WTC11 (cell line): ENCODE measurements around the gene SLC25A41. TPM values are rescaled to one million over a fixed set of nuclear protein-coding genes. Genes with fewer than 3 reads are reported as not detected.
A peak's percentile ranks its signal among the peaks of the same experiment; 100 is the strongest.

Experiments
- ATAC-seq: fragments of 200-7000 bp; cut with Tn5 transposase; 2 replicates; pipeline ENCODE4 v1.10.0; 2021; ENCODE audit warnings: mild to moderate bottlenecking, moderate library complexity
- Bru-seq: library from RNA; stranded (reverse); fragments of 400-500 nt; gene quantifications from one replicate; lab custom pipeline; 2021; lab: Mats Ljungman, UMichigan
- CTCF ChIA-PET: fragments of 300-600 bp; sonication (Branson Sonifier 250); formaldehyde crosslinking; loops from one replicate; lab custom pipeline; 2021; ENCODE audit warnings: antibody characterized with exemption; lab: Charles Lee
- POLR2A ChIA-PET: fragments of 350-600 bp; sonication (Branson Sonifier 250); formaldehyde crosslinking; loops from one replicate; lab custom pipeline; 2021; ENCODE audit warnings: antibody characterized with exemption; lab: Charles Lee
- DNase-seq: peaks from one replicate; pipeline ENCODE4 v3.0.0; 2021; ENCODE audit warnings: low spot score
- H3K27ac Mint-ChIP-seq: 2 replicates; pipeline ENCODE4 v1.8.0; 2021; ENCODE audit warnings: mixed read lengths
- H3K27me3 Mint-ChIP-seq: 2 replicates; pipeline ENCODE4 v1.8.0; 2021; ENCODE audit warnings: low read depth, mild to moderate bottlenecking, moderate library complexity, mixed read lengths
- H3K36me3 Mint-ChIP-seq: 2 replicates; pipeline ENCODE4 v1.8.0; 2021; ENCODE audit warnings: mixed read lengths
- H3K4me1 Mint-ChIP-seq: 2 replicates; pipeline ENCODE4 v1.8.0; 2022; ENCODE audit warnings: mixed read lengths
- H3K4me3 Mint-ChIP-seq: 2 replicates; pipeline ENCODE4 v1.8.0; 2021; ENCODE audit warnings: mild to moderate bottlenecking, moderate library complexity, mixed read lengths
- H3K9me3 Mint-ChIP-seq: 2 replicates; pipeline ENCODE4 v1.8.0; 2021; ENCODE audit warnings: mixed read lengths
- E2F1 ChIP-seq: sonication (generic); formaldehyde crosslinking; IDR thresholded peaks from 2 replicates; pipeline ENCODE4 v1.8.0; 2022; ENCODE audit warnings: mild to moderate bottlenecking, missing genetic modification reagents
- FOXP1 ChIP-seq: sonication (generic); formaldehyde crosslinking; IDR thresholded peaks from 2 replicates; pipeline ENCODE4 v1.8.0; 2022; ENCODE audit warnings: missing genetic modification reagents, mild to moderate bottlenecking, moderate library complexity, borderline replicate concordance
- GRHL2 ChIP-seq: fragments of 250-450 bp; sonication (Bioruptor Pico); IDR thresholded peaks from 2 replicates; pipeline ENCODE4 v1.8.0; 2022; ENCODE audit warnings: mild to moderate bottlenecking, moderate library complexity; ENCODE audit not compliant: insufficient replicate concordance, severe bottlenecking
- GTF2I ChIP-seq: fragments of 250-450 bp; sonication (Bioruptor Pico); conservative IDR thresholded peaks from 2 replicates; pipeline ENCODE4 v1.4.0; 2021; ENCODE audit warnings: mild to moderate bottlenecking
- MLX ChIP-seq: sonication (generic); formaldehyde crosslinking; IDR thresholded peaks from 2 replicates; pipeline ENCODE4 v1.8.1; 2023; ENCODE audit warnings: mild to moderate bottlenecking, missing genetic modification reagents, moderate library complexity
- NR1H2 ChIP-seq: sonication (generic); formaldehyde crosslinking; IDR thresholded peaks from 2 replicates; pipeline ENCODE4 v1.9.0; 2021; ENCODE audit warnings: mild to moderate bottlenecking, moderate library complexity, missing genetic modification reagents
- NR2C2 ChIP-seq: sonication (generic); formaldehyde crosslinking; IDR thresholded peaks from 2 replicates; pipeline ENCODE4 v1.8.0; 2022; ENCODE audit warnings: mild to moderate bottlenecking, missing genetic modification reagents
- NR3C1 ChIP-seq: sonication (generic); formaldehyde crosslinking; conservative IDR thresholded peaks from 2 replicates; pipeline ENCODE4 v1.8.1; 2023; ENCODE audit warnings: low read depth, mild to moderate bottlenecking, missing genetic modification reagents
- SOX15 ChIP-seq: fragments of 250-450 bp; sonication (Bioruptor Pico); IDR thresholded peaks from 2 replicates; pipeline ENCODE4 v1.9.0; 2021; ENCODE audit warnings: mild to moderate bottlenecking
- TP53 ChIP-seq: sonication (generic); formaldehyde crosslinking; IDR thresholded peaks from 2 replicates; pipeline ENCODE4 v1.8.1; 2023; ENCODE audit warnings: mild to moderate bottlenecking, missing genetic modification reagents
- ZNF138 ChIP-seq: sonication (generic); formaldehyde crosslinking; conservative IDR thresholded peaks from 2 replicates; pipeline ENCODE4 v1.8.1; 2022; ENCODE audit warnings: mild to moderate bottlenecking, moderate library complexity, missing genetic modification reagents
- ZNF232 ChIP-seq: sonication (generic); formaldehyde crosslinking; IDR thresholded peaks from 2 replicates; pipeline ENCODE4 v1.8.0; 2022; ENCODE audit warnings: mild to moderate bottlenecking, missing genetic modification reagents
- ZNF423 ChIP-seq: fragments of 250-450 bp; sonication (Bioruptor Pico); IDR thresholded peaks from 2 replicates; pipeline ENCODE4 v2.1.2; 2022; ENCODE audit warnings: mild to moderate bottlenecking, moderate library complexity
- ZNF512 ChIP-seq: sonication (generic); formaldehyde crosslinking; IDR thresholded peaks from 2 replicates; pipeline ENCODE4 v1.8.1; 2022; ENCODE audit warnings: missing genetic modification reagents, borderline replicate concordance
- long read RNA-seq, 3 experiments: library from RNA in 1 of 3; library from capped mRNA in 1 of 3; library from polyadenylated mRNA in 1 of 3; unstranded in 2 of 3; stranded (forward) in 1 of 3; transcript quantifications; one replicate each; pipeline ENCODE4 v2.0.0, GENCODE V29; 2021
- total RNA-seq: library from RNA; stranded (reverse); gene quantifications from 3 replicates; pipeline ENCODE4 v1.2.3, GENCODE V29; 2021
- TF ChIP-seq, protein P1 (sequence below): sonication (generic); formaldehyde crosslinking; IDR thresholded peaks from 2 replicates; pipeline ENCODE4 v1.8.1; 2022; ENCODE audit warnings: mild to moderate bottlenecking, moderate library complexity, missing genetic modification reagents
- TF ChIP-seq, protein P2 (sequence below): fragments of 200-600 bp; IDR thresholded peaks from 2 replicates; pipeline ENCODE4 v1.8.0; 2022; ENCODE audit warnings: antibody characterized with exemption

SLC25A41 gene
- total RNA-seq (0.18 to 0.35 TPM (median 0.21 TPM) in 3 replicates), Bru-seq, nascent RNA (percentile 13 among the genes with signal in this experiment)
- long read RNA-seq, experiment 1, partial matches to known transcripts, result 1 of 1 reads
- long read RNA-seq, experiment 1, other reads (novel, unspliced or antisense), result 0 of 1 reads
- long read RNA-seq, experiment 2, result 0 reads
- long read RNA-seq, experiment 3, result 0 reads

- Mint-ChIP-seq H3K36me3 (no peaks in the 10 kb centered on the region), H3K27ac (no peak within 1 kb of the TSS), H3K9me3 (no peaks in the 10 kb centered on the region), H3K27me3 (peaks cover 36% of the 10 kb centered on the region), H3K4me3 (no peak within 1 kb of the TSS), H3K4me1 (no peaks in the 10 kb centered on the region)
- no peak for TF ChIP-seq TP53
- no peak for TF ChIP-seq NR3C1
- TF ChIP-seq GTF2I, result no peak
- no peak for TF ChIP-seq SOX15 (CRISPR knock-in tag)
- no peak for TF ChIP-seq ZNF232 (CRISPR knock-in tag)
- ChIA-PET POLR2A (no interaction called here), CTCF (no interaction called here)
- ATAC-seq (no peak), DNase-seq (no peak)
Measured at GRCh38 chr19:6433663-6434062, at the start of gene SLC25A41. SLC25A41 (minus strand) TSS chr19:6433763; CDS start chr19:6433693, 70 bp downstream.

- DNase-seq, result no peak
- Mint-ChIP-seq H3K4me1 (peaks cover 15% of the 10 kb centered on the region), H3K27me3 (no peaks in the 10 kb centered on the region; the same call in 1 of the 2 replicates), H3K36me3 (no peaks in the 10 kb centered on the region), H3K27ac (no peak overlapping the region), H3K4me3 (no peak overlapping the region), H3K9me3 (no peaks in the 10 kb centered on the region)
- ChIA-PET CTCF (no interaction called here), POLR2A (no interaction called here)
- no peak for TF ChIP-seq ZNF423
- no peak for ATAC-seq
Measured at GRCh38 chr19:6483235-6483634, 49.7 kb upstream of the SLC25A41 start.

GRCh38 chr19:6482343-6482686, 48.8 kb upstream of the SLC25A41 start:
- H3K36me3 Mint-ChIP-seq, result no peaks in the 10 kb centered on the region
- POLR2A ChIA-PET, result no interaction called here
- no peak overlapping the region for H3K4me3 Mint-ChIP-seq
- H3K4me1 Mint-ChIP-seq, result peaks cover 15% of the 10 kb centered on the region
- ATAC-seq, result no peak
- no peaks in the 10 kb centered on the region for H3K9me3 Mint-ChIP-seq
- no peak overlapping the region for H3K27ac Mint-ChIP-seq
- no peak for TF ChIP-seq MLX
- TF ChIP-seq, protein P1, sequence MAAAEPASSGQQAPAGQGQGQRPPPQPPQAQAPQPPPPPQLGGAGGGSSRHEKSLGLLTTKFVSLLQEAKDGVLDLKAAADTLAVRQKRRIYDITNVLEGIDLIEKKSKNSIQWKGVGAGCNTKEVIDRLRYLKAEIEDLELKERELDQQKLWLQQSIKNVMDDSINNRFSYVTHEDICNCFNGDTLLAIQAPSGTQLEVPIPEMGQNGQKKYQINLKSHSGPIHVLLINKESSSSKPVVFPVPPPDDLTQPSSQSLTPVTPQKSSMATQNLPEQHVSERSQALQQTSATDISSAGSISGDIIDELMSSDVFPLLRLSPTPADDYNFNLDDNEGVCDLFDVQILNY (CRISPR knock-in tag), result no peak
- TF ChIP-seq E2F1, result no peak
- no peak for TF ChIP-seq ZNF512 (CRISPR knock-in tag)
- TF ChIP-seq ZNF423, result no peak
- TF ChIP-seq NR1H2 (CRISPR knock-in tag), result no peak
- DNase-seq, result no peak
- no peaks in the 10 kb centered on the region; the same call in 1 of the 2 replicates for H3K27me3 Mint-ChIP-seq
- CTCF ChIA-PET, result interaction anchor here (0.6 to 1.7 kb wide), 3 partner anchors 20 to 383 kb away, joined by 3 to 7 read pairs (median 4); partner anchors contain the start of gene TUBB4A

DNA sequence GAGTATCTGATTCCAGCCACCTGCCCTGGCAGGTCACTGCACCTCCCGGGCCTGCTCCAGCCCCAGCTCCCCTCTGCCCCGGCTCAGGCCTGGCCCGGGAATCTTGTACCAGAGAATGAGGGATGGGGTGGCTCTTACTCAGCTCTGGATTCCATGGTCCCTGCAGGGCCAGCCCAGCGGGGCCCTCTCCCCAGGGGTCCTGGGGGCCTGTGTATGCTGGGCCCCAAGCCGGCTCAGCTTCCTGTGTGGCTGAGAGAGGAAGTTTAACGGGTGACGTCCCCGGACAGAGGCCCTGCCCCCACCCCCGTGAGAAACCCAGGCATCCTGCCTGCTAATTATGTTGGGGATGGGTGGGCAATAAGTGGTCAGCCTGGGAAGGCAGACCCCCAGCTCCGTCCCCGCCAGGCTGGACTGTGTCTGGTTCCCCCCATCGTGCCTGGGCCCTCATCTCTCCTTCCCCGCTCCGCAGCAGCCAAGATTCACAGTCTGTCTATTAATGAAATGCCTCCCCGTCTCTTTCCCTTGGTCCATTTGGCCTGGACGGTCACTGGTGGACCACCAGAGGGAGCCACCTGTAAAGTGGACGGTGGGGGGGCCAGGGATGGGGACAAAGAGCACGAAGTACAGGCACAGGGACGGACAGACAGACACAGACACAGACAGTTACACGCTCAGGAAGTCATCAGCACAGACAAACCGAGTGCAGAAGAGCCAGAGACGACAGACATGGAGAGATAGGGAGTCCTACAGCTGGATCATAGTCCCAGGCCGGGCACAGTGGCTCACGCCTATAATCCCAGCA, 48.2 kb upstream of the SLC25A41 start, which contains the start of gene DENND1C:
Gene DENND1C (minus strand): TSS at position 247 of the 802 bp plus-strand sequence. CDS start 92 bp downstream, at position 155.
- CTCF ChIA-PET, result interaction anchor here (0.5 to 1.7 kb wide), 12 partner anchors 9 to 463 kb away, joined by 3 to 7 read pairs (median 3); partner anchors contain the start of genes KHSRP and TUBB4A
- peak; percentile 61 for DNase-seq
- peaks cover 15% of the 10 kb centered on the region for H3K4me1 Mint-ChIP-seq
- no peak for TF ChIP-seq NR2C2
- TF ChIP-seq FOXP1, result 0 out of 2 replicates have a peak, but pooled peaks have one; percentile 29
- no peak for TF ChIP-seq GRHL2
- TF ChIP-seq, protein P2, sequence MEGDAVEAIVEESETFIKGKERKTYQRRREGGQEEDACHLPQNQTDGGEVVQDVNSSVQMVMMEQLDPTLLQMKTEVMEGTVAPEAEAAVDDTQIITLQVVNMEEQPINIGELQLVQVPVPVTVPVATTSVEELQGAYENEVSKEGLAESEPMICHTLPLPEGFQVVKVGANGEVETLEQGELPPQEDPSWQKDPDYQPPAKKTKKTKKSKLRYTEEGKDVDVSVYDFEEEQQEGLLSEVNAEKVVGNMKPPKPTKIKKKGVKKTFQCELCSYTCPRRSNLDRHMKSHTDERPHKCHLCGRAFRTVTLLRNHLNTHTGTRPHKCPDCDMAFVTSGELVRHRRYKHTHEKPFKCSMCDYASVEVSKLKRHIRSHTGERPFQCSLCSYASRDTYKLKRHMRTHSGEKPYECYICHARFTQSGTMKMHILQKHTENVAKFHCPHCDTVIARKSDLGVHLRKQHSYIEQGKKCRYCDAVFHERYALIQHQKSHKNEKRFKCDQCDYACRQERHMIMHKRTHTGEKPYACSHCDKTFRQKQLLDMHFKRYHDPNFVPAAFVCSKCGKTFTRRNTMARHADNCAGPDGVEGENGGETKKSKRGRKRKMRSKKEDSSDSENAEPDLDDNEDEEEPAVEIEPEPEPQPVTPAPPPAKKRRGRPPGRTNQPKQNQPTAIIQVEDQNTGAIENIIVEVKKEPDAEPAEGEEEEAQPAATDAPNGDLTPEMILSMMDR, result peak; percentile 59; the same call in 1 of the 2 replicates
- no peak for TF ChIP-seq ZNF138 (CRISPR knock-in tag)
- peak; percentile 77 for TF ChIP-seq ZNF423
- TF ChIP-seq, all 79 proteins: peak for 3
- Mint-ChIP-seq H3K27ac (no peak within 1 kb of the TSS), H3K36me3 (no peaks in the 10 kb centered on the region), H3K4me3 (no peak within 1 kb of the TSS), H3K9me3 (no peaks in the 10 kb centered on the region), H3K27me3 (peaks cover 2% of the 10 kb centered on the region; the same call in 1 of the 2 replicates)
- peak; percentile 57 for ATAC-seq
- POLR2A ChIA-PET, result no interaction called here
